LNCaP clone FGC (cell line): ENCODE measurements around the gene HLA-A.
A peak's percentile ranks its signal among the peaks of the same experiment; 100 is the strongest.
"Not testable (repeated sequence)": the region's sequence is repeated elsewhere in the genome, so short reads cannot be mapped to it uniquely, and the experiment has no call there.

Experiments
- DNase-seq: peaks from one replicate; pipeline ENCODE4 v3.0.0-alpha.2; 2011; ENCODE audit warnings: low read depth
- H3K4me3 ChIP-seq: 2 replicates; pipeline ENCODE4 v1.5.1; 2011; ENCODE audit warnings: mild to moderate bottlenecking, low read depth, low read length, control low read depth
- TF ChIP-seq, protein P1 (sequence below): IDR thresholded peaks from 2 replicates; pipeline ENCODE4 v1.5.1; 2012; ENCODE audit warnings: mild to moderate bottlenecking; ENCODE audit not compliant: control insufficient read depth, insufficient read depth; ENCODE audit errors: extremely low read depth

Gene HLA-A

GRCh38 chr6:29976588-29977424 is 34.5 kb downstream of the HLA-A start:
- TF ChIP-seq, protein P1, sequence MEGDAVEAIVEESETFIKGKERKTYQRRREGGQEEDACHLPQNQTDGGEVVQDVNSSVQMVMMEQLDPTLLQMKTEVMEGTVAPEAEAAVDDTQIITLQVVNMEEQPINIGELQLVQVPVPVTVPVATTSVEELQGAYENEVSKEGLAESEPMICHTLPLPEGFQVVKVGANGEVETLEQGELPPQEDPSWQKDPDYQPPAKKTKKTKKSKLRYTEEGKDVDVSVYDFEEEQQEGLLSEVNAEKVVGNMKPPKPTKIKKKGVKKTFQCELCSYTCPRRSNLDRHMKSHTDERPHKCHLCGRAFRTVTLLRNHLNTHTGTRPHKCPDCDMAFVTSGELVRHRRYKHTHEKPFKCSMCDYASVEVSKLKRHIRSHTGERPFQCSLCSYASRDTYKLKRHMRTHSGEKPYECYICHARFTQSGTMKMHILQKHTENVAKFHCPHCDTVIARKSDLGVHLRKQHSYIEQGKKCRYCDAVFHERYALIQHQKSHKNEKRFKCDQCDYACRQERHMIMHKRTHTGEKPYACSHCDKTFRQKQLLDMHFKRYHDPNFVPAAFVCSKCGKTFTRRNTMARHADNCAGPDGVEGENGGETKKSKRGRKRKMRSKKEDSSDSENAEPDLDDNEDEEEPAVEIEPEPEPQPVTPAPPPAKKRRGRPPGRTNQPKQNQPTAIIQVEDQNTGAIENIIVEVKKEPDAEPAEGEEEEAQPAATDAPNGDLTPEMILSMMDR = peak; percentile 52
- DNase-seq = peak; percentile 48
- H3K4me3 ChIP-seq = peak overlapping the region; percentile 54

GRCh38 chr6:29977425-29977727 is 35.0 kb downstream of the HLA-A start:
- peak overlapping the region; percentile 54 for H3K4me3 ChIP-seq
- TF ChIP-seq, protein P1 = no peak

GRCh38 chr6:29980013-29980412 is 37.7 kb downstream of the HLA-A start:
- DNase-seq, H3K4me3 ChIP-seq: not testable (repeated sequence)

More at GRCh38 chr6:29977425-29977727, 35.0 kb downstream of the HLA-A start:
- DNase-seq = no peak

DNA sequence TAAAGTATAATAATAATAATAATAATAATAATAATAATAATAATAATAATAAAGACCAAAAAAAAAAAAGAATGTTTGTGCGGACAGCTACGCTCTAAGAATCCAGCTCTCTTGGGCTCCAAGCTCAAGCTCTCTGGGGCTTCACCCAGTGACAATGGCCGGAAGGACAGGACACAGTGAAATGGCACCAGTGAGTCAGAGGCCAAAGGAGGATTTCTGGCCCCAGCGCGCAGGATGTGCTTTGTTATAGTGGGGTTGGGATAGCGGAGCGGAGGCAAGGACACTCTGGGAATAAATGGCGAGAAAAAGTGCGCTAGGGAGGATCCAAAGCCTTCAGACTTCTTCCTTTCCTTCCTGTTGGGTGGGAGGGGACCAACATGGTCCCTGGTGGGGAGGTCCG is 38.2 kb downstream of the HLA-A start:
- TF ChIP-seq, protein P1 = no peak
- no peak overlapping the region for H3K4me3 ChIP-seq
- DNase-seq = no peak

- TF ChIP-seq, protein P1 = no peak
- H3K4me3 ChIP-seq = no peak overlapping the region
- DNase-seq = no peak
These were observed 39.0 kb downstream of the HLA-A start for GRCh38 chr6:29981211-29981812.

DNA sequence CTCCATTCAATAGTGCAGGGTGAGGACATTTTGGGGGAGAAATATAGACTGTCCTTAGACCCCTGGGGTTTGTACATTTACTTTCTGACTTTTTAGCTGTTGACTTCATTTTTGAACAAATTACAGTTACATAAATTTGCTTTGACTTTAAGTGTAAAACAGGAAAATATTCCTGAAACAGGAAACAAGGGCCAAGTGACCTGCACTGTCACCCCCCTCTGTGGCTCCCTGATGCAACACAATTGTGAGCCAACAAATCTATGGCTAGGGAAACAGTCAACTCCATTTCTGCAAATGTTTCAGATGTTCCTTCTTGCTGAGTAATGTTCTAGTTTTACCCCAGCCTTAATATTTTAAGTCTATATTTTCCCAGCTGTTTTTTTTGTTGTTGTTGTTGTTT is 39.8 kb downstream of the HLA-A start:
- DNase-seq = no peak
- TF ChIP-seq, protein P1 = no peak
- no peak overlapping the region for H3K4me3 ChIP-seq

DNA sequence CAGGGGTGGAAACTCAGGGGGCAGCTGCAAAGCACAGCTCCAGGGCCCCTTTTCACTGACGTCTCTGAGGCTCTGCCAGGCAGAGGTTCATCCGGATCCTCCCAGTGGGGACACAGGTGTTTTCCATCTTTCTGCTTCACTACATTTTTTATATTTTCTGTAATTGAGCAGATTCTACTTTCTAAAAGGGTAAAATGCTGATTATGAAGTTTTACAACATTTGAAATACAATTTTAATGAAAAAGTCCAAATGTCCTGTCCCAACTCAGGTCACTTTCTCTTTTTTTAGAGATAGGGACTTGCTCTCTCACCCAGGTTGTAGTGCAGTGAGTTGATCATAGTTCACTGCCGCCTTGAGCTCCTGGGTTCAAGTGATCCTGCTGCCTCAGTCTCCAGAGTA is 41.9 kb downstream of the HLA-A start:
- DNase-seq = no peak
- no peak overlapping the region for H3K4me3 ChIP-seq
- TF ChIP-seq, protein P1 = no peak
